BJ (cell line): ENCODE data around the gene GFER. TPM values are rescaled to one million over a fixed set of nuclear protein-coding genes. Genes with fewer than 3 reads are reported as not detected.

Experiments used
- CTCF ChIA-PET: fragments of 350-600 bp; formaldehyde crosslinking; extraction: SDS; loops from one replicate; lab custom pipeline; 2021; ENCODE audit warnings: antibody characterized with exemption, inconsistent platforms; lab: Yijun Ruan, JAX
- POLR2A ChIA-PET: fragments of 300-600 bp; sonication (Branson Sonifier 250); formaldehyde crosslinking; extraction: SDS; loops from one replicate; lab custom pipeline; 2021; ENCODE audit warnings: antibody characterized with exemption; lab: Charles Lee
- DNase-seq: peaks from one replicate; pipeline ENCODE4 v3.0.0-alpha.2; 2011; ENCODE audit warnings: low read depth
- H3K27me3 ChIP-seq: 2 replicates; pipeline ENCODE4 v1.6.0; 2011; ENCODE audit warnings: low read length; ENCODE audit not compliant: control insufficient read depth, insufficient read depth
- H3K36me3 ChIP-seq: 2 replicates; pipeline ENCODE4 v1.5.1; 2011; ENCODE audit warnings: low read length; ENCODE audit not compliant: control insufficient read depth, insufficient read depth
- H3K4me3 ChIP-seq: 2 replicates; pipeline ENCODE4 v1.5.1; 2011; ENCODE audit warnings: low read depth, mild to moderate bottlenecking, control low read depth, low read length
- CTCF ChIP-seq: IDR thresholded peaks from 2 replicates; pipeline ENCODE4 v1.5.1; 2011; ENCODE audit warnings: low read depth, mild to moderate bottlenecking, control low read depth, inconsistent platforms, low read length, moderate library complexity; ENCODE audit not compliant: insufficient read depth
- polyA plus RNA-seq: library from polyadenylated mRNA; depleted of rRNA; stranded (reverse); fragments of >200 nt; gene quantifications from 2 replicates; pipeline ENCODE4 v1.2.3, GENCODE V29; 2011

The GFER gene
- polyA plus RNA-seq, 1 experiment, result 19.8 TPM

- ChIA-PET CTCF (interaction anchor here (1.3 to 1.4 kb wide), 2 partner anchors 9 to 40 kb away, joined by 6 to 7 read pairs; partner anchors contain the start of gene RPL3L), POLR2A (interaction anchor here (0.6 to 1.0 kb wide), 6 partner anchors 23 to 136 kb away, joined by 3 to 15 read pairs (median 8); partner anchors contain the start of gene FAHD1)
- TF ChIP-seq CTCF, result peak; percentile 29; the same call in 1 of the 2 replicates
- Histone ChIP-seq H3K27me3 (no peaks in the 10 kb centered on the region), H3K36me3 (peaks cover 17% of the 10 kb centered on the region), H3K4me3 (peak overlapping the region; percentile 92)
- DNase-seq, result no peak
These were observed 20.0 kb upstream of the GFER start for GRCh38 chr16:1963806-1964505.

GRCh38 chr16:1964506-1965395 lies 19.2 kb upstream of the GFER start, which contains the start of gene RPS2:
Gene RPS2, minus strand, starts transcription at chr16:1964826. Its CDS starts 201 bp downstream, at chr16:1964625.
- DNase-seq, result peak; percentile 86
- TF ChIP-seq CTCF, result no peak; the same call in 1 of the 2 replicates
- CTCF ChIA-PET, result interaction anchor here (1.1 to 1.4 kb wide), 4 partner anchors 10 to 56 kb away, joined by 3 to 7 read pairs (median 4); partner anchors contain the start of genes NPW and RPL3L
- peaks cover 17% of the 10 kb centered on the region for H3K36me3 ChIP-seq
- H3K27me3 ChIP-seq, result no peaks in the 10 kb centered on the region
- H3K4me3 ChIP-seq, result peak within 1 kb of the TSS; percentile 92
- POLR2A ChIA-PET, result interaction anchor here (0.6 to 1.0 kb wide), 8 partner anchors 20 to 191 kb away, joined by 3 to 15 read pairs (median 8); partner anchors contain the start of genes FAHD1, GFER and TRAF7

DNA sequence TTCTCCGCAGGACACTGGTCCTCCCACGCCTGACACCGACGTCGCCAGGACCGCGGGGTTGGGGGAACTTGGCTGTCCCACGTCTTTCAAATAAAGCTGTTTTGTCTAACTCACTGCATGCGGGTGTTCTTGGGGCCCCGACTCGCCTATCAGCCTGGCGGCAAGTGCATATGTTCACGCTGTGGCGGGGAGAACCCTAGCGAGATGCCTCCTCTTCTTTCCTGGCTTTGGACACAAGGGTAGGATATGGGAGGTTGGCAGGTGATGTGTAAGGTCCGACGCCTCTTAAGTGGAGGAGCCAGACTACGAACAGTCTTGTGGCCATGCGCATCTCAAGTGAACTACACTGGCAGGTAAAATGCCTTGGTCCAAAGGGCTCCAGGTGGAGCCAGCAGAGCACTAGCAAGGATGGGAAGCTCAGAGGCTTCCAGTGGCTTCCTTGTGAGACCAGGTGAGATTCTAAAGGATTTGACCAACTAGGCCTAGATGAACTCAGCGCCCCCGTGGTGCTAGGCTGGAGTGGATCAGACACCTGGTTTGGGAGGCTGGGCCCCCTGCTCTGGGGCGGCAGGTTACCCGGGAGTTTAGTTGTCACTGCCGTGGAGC lies 18.5 kb upstream of the GFER start:
- ChIA-PET CTCF (interaction anchor here (1.1 to 1.4 kb wide), 4 partner anchors 11 to 55 kb away, joined by 3 to 7 read pairs (median 4); partner anchors contain the start of genes NPW and RPL3L), POLR2A (interaction anchor here (0.6 to 1.0 kb wide), 3 partner anchors 25 to 190 kb away, joined by 3 to 10 read pairs (median 6); partner anchors contain the start of genes FAHD1 and TRAF7)
- no peak for DNase-seq
- TF ChIP-seq CTCF, result no peak
- H3K4me3 ChIP-seq, result peak overlapping the region; percentile 92
- H3K36me3 ChIP-seq, result peaks cover 17% of the 10 kb centered on the region
- no peaks in the 10 kb centered on the region for H3K27me3 ChIP-seq

GRCh38 chr16:1966460-1966859 lies 17.5 kb upstream of the GFER start, which contains the start of gene RNF151:
Gene RNF151, plus strand, starts transcription at chr16:1966856. Its CDS starts 26 bp downstream, at chr16:1966882.
- ChIA-PET POLR2A (no interaction called here), CTCF (no interaction called here)
- TF ChIP-seq CTCF, result no peak
- Histone ChIP-seq H3K4me3 (peak within 1 kb of the TSS; percentile 92), H3K36me3 (peaks cover 12% of the 10 kb centered on the region), H3K27me3 (no peaks in the 10 kb centered on the region)
- no peak for DNase-seq
